GM18873 (cell line): ENCODE results near the gene PER2.

ENCODE experiments used
- ATAC-seq: cut with Tn5 transposase; IDR thresholded peaks from one replicate; pipeline ENCODE4 v1.9.1; 2021; ENCODE audit warnings: mild to moderate bottlenecking, moderate library complexity, moderate number of reproducible peaks; ENCODE audit not compliant: unreplicated experiment, low FRiP score

Gene PER2

DNA sequence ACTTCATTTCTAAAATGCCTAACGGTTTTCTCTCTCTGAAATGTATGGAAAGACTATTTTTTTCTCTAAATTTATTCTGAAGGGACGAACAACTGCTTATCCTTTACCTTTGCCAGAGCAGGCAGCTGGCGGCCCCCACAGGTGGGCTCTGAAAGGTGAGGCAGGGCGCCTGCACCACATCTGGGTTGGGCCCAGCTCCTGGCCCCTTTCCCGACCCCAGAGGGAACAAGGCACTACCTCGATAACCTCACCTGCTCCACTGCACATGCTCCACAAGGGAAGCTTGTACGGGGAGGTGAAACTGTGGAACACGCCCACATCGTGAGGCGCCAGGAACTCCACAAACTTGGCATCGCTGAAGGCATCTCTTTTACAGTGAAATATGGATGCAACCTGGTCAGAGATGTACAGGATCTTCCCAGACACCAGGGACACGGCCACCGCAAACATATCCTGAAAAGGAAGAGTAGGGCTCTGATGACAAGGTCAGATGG, 17.3 kb downstream of the PER2 start:
- no peak for ATAC-seq

DNA sequence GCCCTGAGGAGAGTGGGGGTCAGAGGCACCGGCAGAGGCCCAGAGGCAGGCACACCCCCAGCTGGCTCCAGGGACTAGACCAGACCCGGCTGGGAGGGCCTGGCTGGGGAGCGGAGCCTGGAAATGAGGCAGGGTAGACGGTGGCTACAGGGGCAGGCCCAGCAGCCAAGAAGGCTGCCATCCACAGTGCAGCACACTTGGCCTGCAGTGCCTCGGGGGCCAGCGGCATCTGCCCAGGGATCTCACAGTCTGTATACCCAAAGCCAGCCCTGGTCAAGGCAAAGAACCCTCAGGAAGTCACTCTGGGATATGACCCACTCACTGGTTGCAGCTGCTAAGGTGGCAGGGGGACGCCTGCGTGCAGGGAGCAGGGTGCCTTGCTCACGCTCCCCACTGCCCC, 17.8 kb downstream of the PER2 start:
- no peak for ATAC-seq

DNA sequence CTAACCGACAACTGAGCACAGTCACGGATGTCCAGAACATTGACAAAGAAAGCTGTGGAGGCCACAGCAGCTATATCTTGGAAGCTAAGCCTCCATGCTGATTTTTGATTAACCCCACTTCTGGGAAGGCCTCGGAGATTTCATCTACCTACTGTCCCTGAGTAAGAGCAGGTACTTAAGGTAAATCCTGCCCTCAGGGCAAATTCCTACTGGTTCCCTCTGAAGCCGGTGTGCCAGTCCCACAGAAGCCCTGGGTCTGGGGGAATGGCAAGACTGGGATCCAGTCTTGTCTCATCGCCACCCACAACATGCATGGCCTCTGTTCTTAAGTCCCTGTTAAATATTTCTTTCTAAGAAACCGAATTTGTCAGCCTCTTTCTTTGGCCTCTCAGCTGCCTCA, 18.7 kb downstream of the PER2 start:
- no peak for ATAC-seq

DNA sequence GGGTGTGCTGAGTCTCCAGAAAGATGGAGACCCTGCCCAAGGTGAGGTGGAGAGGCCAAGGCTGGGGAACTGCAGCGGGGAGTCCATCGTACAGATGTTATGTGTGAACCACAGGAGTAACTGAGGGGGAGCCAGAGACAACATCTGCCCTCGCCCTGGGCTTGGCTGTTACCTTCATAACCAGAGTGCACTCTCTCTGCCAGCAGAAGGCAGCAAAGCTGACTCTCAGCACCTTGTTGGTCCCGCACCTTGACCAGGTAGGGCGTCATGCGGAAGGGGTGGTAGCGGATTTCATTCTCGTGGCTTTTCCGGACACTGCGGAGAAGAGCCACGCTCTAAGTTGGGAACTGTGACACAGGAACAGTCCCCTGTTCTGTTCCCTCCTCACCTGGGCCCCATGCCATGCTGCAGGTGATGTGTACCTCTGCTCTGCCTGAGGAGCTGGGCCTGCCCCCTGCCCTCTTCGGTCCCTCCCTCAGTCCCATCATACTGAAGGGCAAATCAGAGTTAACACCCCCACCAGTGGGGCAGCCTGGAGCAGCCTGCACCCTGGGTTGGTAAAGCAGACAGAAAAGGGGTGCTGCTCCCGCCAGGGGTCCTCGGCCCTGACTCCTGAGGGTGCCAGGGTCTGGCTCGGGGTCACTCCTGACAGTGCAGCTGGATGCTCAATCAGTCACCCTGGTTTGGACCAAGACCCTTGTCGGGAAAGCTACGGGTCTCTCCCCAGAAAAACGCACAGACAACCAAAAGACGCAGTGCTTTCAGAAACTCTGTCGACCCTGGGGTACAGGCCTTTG, 20.3 kb downstream of the PER2 start:
- ATAC-seq: no peak

DNA sequence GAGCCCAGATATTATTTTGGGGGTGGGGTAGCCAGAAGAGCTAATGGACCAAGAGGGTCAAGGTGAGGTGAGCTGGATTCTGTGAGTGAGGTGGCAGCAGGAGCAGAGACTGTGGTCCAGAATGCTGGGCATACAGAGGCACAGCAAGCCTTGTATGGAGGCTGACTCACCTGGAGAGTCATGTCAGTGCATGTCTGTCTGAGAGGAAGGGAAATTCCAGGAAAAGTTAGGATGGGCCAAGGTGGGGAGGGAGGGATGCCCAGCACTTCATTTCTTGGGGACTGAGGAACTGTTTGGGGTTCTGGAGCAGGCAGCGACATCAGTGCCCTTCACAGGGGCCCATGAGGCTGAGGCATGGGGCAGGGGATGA, 21.1 kb downstream of the PER2 start:
- no peak for ATAC-seq

DNA sequence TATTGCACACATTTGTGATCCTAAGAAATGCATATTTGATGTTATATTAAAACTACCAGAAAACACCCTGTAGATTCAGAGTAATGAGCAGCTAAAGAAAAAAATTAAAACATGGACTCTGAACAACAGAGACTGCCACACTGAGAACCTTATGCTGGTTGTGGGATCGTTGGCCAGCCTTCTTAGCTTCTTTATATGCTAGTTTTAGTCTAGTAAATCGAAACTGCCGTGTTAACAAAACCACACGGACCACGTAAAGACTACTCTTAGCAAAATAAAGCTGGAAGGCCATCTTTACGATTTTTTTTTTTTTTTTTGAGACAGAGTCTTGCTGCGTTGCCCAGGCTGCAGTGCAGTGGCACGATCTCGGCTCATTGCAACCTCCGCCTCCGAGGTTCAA, 22.8 kb downstream of the PER2 start:
- ATAC-seq: no peak

- no peak for ATAC-seq
Observed at GRCh38 chr2:238264072-238264460, 24.3 kb downstream of the PER2 start.

DNA sequence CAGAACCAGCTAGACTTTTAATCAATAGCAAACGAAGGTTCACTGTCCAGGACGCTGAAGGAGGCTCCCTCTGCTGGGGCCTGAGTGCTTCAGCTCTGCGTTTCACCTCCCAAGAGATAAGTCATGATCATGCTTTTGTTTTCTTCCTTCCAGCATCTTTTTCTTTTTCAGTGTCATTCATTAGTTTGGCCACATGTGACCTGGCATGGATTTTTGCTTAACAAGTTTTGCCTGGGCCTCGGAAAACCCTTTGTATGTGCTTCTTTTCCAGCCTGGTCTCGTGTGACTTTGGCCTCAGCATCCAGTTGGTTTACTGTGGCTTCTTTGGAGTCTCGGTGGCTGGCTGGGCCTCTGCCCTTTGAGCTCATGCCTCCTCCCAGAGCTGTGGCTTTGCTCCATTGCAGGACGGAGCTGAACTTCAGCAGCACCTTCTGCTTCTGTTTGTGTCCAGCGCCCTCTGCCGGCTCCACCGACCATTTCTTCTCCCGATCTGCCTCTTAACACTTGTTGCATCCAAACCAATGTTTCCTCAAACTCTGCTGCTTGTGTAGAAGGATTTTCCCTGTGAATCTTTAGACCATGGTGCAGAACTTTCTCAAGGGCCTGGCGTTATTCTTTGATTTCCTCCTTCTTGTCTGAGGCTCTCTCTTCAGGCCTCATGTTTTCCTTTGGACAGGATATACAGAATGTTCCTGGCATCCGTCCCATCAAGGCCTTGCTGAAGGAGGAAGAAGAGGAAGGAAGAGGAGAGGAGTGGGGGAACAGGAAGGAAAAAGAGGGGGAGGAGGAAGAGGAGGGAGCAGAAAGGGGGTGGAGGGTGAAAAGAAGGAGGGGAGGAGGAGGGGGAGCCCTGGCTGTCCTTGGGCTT, 25.0 kb downstream of the PER2 start:
- no peak for ATAC-seq

GRCh38 chr2:238262496-238263122, 25.8 kb downstream of the PER2 start:
- ATAC-seq: no peak

DNA sequence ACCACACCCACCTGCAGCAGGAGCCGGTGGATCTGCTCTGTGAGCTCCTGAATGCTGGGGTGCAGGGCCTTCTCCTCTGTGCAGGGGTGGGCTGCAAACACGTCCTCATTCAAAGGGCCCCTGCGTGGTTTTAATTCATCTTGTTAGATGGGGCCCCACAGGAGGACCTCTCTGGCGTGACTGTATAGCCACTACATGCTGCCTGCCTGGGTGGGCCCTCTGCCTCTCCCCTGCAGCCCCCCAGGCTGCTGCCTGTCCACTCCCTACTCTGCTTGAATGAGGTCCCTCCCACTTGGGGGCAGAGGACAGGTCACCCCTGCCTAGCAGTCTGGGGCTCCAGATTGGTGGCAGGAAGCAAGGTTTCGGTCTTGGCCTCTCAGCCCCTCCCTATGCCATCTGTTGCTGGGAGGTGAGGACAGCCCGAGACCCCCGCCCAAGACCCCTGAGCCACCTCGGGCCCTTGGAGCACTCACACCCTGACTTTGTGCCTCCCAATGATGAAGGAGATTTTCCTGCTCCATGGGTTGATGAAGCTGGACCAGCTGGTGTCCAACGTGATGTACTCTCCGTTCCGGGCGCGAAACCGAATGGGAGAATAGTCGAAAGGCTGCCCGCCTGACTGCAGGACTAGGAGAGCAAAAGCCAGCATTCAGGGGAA, 26.6 kb downstream of the PER2 start:
- ATAC-seq: no peak

DNA sequence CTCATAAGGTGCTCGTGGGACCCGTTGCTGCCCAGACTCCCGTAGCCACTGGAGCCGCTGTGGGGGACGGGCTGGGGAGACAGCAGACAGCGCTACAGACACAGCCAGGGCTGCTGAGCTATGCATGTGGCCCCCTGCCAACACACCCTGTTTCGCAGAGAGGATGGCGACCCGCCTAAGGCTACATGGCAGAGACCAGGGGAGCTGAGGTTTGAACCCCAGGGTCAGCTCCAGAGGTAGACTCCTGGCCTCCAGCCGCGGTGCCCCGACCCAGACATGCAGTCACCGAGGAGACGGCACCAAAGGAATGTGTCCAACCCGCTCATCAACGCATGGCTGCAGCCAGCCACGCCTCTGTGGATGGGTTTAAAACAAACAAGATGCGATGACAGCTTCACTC, 27.5 kb downstream of the PER2 start:
- no peak for ATAC-seq

DNA sequence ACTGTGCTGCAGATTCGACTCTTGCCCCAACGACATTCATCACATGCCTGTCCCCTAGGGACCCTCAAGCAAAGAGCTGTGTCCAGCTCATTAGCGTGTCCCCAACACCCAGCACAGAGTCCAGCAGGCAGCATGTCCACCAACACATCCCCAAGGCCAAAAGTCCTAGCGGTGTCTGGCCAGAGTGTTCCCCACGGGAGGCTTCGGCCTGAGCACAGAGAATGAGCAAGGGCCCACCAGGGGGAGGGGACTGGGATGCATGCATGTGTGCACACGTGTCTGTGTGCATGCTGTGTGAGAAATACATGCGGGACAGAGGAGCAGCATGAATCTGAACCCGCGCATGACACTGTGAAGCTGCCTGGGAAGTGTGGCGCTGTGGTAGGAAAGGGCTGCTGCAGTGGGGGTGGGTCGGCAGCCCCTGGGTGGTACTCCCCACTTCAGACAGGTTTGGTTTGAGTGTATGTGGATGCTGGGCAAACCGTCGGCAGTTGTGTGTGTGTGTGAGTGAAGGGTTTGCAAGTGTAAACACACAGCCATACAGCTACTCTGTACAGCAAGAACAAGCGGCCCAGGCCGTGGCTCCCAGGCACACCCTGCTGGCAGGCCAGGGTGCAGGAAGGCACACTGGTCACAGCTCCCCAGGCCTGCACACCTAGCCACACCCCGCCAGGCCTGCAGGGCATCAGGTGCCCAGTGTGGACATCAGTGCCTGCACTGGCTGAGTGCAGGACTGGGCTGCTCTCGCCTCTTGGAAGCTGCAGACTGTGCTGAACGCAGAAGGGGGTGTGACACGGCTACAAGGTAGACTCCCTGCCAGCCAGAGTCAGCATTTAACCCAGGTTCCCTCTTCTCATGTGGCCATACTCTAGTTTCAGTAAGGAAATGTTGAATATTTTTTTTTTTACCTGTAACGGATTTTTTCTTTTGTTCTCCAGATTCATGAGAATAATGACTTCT, 29.1 kb downstream of the PER2 start:
- ATAC-seq: no peak

DNA sequence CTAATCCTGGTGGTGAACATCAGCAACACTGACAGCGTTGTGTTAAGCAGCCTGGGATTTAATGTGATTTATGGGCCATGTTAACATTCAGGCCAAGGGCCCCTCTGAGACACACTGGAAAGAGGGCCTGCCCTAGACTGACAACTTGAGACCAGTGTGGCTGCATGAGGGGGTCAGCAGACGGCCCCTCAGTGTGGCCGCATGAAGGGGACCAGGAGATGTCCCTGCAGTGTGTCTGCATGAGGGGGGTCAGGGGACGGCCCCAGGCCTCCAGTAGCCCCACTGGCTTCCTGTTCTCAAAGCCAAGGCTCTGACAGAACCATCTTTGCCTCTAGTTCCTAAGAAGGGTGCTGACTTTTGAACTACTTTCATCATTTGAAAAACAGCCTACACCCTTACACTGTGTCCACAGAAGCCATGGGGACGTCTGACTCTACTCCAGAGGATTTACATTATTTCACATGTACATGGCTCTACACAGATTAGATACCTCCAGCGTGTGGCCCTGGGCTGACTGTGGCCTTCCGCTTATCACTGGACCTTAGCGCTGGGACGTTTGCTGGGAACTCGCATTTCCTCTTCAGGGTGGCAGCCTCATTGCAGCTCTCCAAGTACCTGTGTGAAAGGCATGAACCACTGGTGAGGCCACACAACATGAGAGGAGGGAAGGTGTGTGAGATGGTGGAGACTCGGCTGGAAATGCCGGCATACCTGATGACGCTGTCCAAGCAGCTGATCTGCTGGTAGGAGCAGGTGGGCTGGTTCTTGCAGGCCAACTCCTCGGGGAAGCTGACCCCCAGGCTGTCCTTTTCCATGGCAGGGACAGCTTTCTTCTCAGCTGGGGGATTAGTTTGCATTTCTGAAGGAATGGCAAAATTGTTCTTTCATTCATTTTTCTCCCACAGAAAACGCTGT, 30.4 kb downstream of the PER2 start:
- no peak for ATAC-seq

- ATAC-seq: no peak
Observed at GRCh38 chr2:238256594-238257104, 31.8 kb downstream of the PER2 start.

DNA sequence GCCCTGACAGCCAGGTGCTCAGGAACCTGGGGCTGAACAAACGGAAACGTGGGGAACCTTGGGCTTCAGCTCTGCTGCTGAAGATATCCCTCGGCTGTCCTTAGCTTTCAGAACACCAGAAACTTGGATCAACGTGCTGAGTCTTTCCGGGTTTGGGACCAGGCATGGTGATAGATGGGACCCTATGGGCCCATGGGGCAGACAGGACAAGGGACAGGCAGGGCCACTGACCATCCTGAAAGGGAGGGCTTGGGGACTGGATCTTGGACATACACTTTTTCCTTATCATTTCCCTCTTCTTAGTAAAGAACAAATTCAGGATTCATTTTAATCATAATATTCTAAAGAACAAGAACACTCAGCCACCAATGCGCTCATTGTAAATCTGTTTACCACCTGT, 32.3 kb downstream of the PER2 start:
- ATAC-seq: no peak

- no peak for ATAC-seq
Observed at GRCh38 chr2:238255636-238256035, 32.8 kb downstream of the PER2 start.

GRCh38 chr2:238255151-238255551, 33.3 kb downstream of the PER2 start:
- no peak for ATAC-seq

GRCh38 chr2:238254095-238254723, 34.2 kb downstream of the PER2 start:
- ATAC-seq: no peak
